DOHH2 (cell line): ENCODE measurements around the gene PSMG3.

Source experiments
- CTCF ChIP-seq: fragments of 200-600 bp; sonication (generic); IDR thresholded peaks from one replicate; pipeline ENCODE4 v1.5.1; 2014; ENCODE audit warnings: antibody characterized with exemption, mild to moderate bottlenecking, low read depth, low read length; ENCODE audit not compliant: poor library complexity, severe bottlenecking
- EZH2phosphoT487 ChIP-seq: fragments of 200-600 bp; sonication (generic); IDR thresholded peaks from 2 replicates; pipeline ENCODE4 v1.6.1; 2017; ENCODE audit warnings: borderline replicate concordance, mild to moderate bottlenecking, antibody characterized with exemption, low read length, moderate library complexity, mixed read lengths

GRCh38 chr7:1526271-1526754 is 43.5 kb downstream of the PSMG3 start:
- TF ChIP-seq EZH2phosphoT487 (no peak), CTCF (no peak)
